Limb (tissue), 2 donors: ENCODE measurements around the gene ALK.

ENCODE experiments used
- DNase-seq, 2 donors: peaks; one replicate each; pipeline ENCODE4 v3.0.0-alpha.2; 2016; ENCODE audit errors: extremely low spot score in 2 of 2

ALK gene

GRCh38 chr2:29613067-29613466 is 308.3 kb downstream of the ALK start:
- no peak for DNase-seq

- DNase-seq, result no peak
Measured at GRCh38 chr2:29612568-29612967, 308.8 kb downstream of the ALK start.

- no peak for DNase-seq
Measured at GRCh38 chr2:29611850-29612249, 309.5 kb downstream of the ALK start.

GRCh38 chr2:29611261-29611660 is 310.1 kb downstream of the ALK start:
- no peak for DNase-seq

- no peak for DNase-seq
Measured at GRCh38 chr2:29610569-29610968, 310.8 kb downstream of the ALK start.

- DNase-seq, result no peak
Measured at GRCh38 chr2:29607038-29607420, 314.4 kb downstream of the ALK start.

- DNase-seq, result no peak
Measured at GRCh38 chr2:29606104-29607037, 315.0 kb downstream of the ALK start.

- DNase-seq, result no peak
Measured at GRCh38 chr2:29603341-29603740, 318.0 kb downstream of the ALK start.

- no peak for DNase-seq
Measured at GRCh38 chr2:29601872-29602271, 319.5 kb downstream of the ALK start.

- no peak for DNase-seq
Measured at GRCh38 chr2:29601321-29601720, 320.1 kb downstream of the ALK start.

GRCh38 chr2:29599946-29600345 is 321.4 kb downstream of the ALK start:
- no peak for DNase-seq

GRCh38 chr2:29598978-29599377 is 322.4 kb downstream of the ALK start:
- DNase-seq, result no peak

GRCh38 chr2:29597035-29597434 is 324.4 kb downstream of the ALK start:
- DNase-seq, result no peak

- no peak for DNase-seq
Measured at GRCh38 chr2:29596584-29596983, 324.8 kb downstream of the ALK start.

GRCh38 chr2:29591600-29591999 is 329.8 kb downstream of the ALK start:
- DNase-seq, result no peak

- DNase-seq, result no peak
Measured at GRCh38 chr2:29590211-29590610, 331.2 kb downstream of the ALK start.

- no peak for DNase-seq
Measured at GRCh38 chr2:29589440-29590103, 331.8 kb downstream of the ALK start.

GRCh38 chr2:29587402-29588190 is 333.8 kb downstream of the ALK start:
- DNase-seq, result no peak

- no peak for DNase-seq
Measured at GRCh38 chr2:29586919-29587318, 334.5 kb downstream of the ALK start.

GRCh38 chr2:29583548-29584156 is 337.7 kb downstream of the ALK start:
- no peak for DNase-seq

- no peak for DNase-seq
Measured at GRCh38 chr2:29583104-29583503, 338.3 kb downstream of the ALK start.

- no peak for DNase-seq
Measured at GRCh38 chr2:29582062-29582461, 339.3 kb downstream of the ALK start.
